Ishikawa (cell line): ENCODE measurements around the gene DPP4.

Experiments used
- CEBPB ChIP-seq: IDR thresholded peaks from 2 replicates; pipeline ENCODE4 v1.6.1; 2012
- CREB1 ChIP-seq: IDR thresholded peaks from 2 replicates; pipeline ENCODE4 v1.6.1; 2012; ENCODE audit warnings: low read depth
- EGR1 ChIP-seq: IDR thresholded peaks from 2 replicates; pipeline ENCODE4 v1.6.1; 2012
- EP300 ChIP-seq: IDR thresholded peaks from 2 replicates; pipeline ENCODE4 v1.6.1; 2012; ENCODE audit warnings: borderline replicate concordance
- FOXM1 ChIP-seq: IDR thresholded peaks from 2 replicates; pipeline ENCODE4 v1.6.1; 2012; ENCODE audit warnings: low read depth, borderline replicate concordance
- MAX ChIP-seq: IDR thresholded peaks from 2 replicates; pipeline ENCODE4 v1.6.1; 2012
- NFIC ChIP-seq: IDR thresholded peaks from 2 replicates; pipeline ENCODE4 v1.6.1; 2012
- RAD21 ChIP-seq: IDR thresholded peaks from 2 replicates; pipeline ENCODE4 v1.6.1; 2012; ENCODE audit warnings: low read depth
- REST ChIP-seq: IDR thresholded peaks from 2 replicates; pipeline ENCODE4 v1.6.1; 2012; ENCODE audit warnings: low read depth, mild to moderate bottlenecking
- TAF1 ChIP-seq: IDR thresholded peaks from 2 replicates; pipeline ENCODE4 v1.6.1; 2012; ENCODE audit warnings: low read depth, mild to moderate bottlenecking
- TCF12 ChIP-seq: IDR thresholded peaks from 2 replicates; pipeline ENCODE4 v1.6.1; 2012; ENCODE audit warnings: low read depth
- TEAD4 ChIP-seq: IDR thresholded peaks from 2 replicates; pipeline ENCODE4 v1.6.1; 2012
- USF1 ChIP-seq: IDR thresholded peaks from 2 replicates; pipeline ENCODE4 v1.6.1; 2012
- YY1 ChIP-seq: IDR thresholded peaks from 2 replicates; pipeline ENCODE4 v1.6.1; 2012; ENCODE audit warnings: low read depth
- ZBTB7A ChIP-seq: IDR thresholded peaks from 2 replicates; pipeline ENCODE4 v1.6.1; 2012; ENCODE audit warnings: low read depth

DPP4 gene

GRCh38 chr2:162072976-162073887 lies 783 bp downstream of the DPP4 start:
- no peak for TF ChIP-seq TCF12
- no peak for TF ChIP-seq FOXM1
- no peak for TF ChIP-seq ZBTB7A
- no peak for TF ChIP-seq MAX
- no peak for TF ChIP-seq EP300
- no peak for TF ChIP-seq USF1
- no peak for TF ChIP-seq TEAD4
- no peak for TF ChIP-seq RAD21
- no peak for TF ChIP-seq REST
- no peak for TF ChIP-seq NFIC
- TF ChIP-seq TAF1: no peak
- TF ChIP-seq CREB1: no peak

- TF ChIP-seq CEBPB: no peak
- TF ChIP-seq ZBTB7A: no peak
- TF ChIP-seq TCF12: no peak
- TF ChIP-seq TAF1: no peak
- no peak for TF ChIP-seq CREB1
- TF ChIP-seq TEAD4: no peak
- TF ChIP-seq RAD21: no peak
- no peak for TF ChIP-seq MAX
- TF ChIP-seq EGR1: no peak
- no peak for TF ChIP-seq USF1
- TF ChIP-seq FOXM1: no peak
- no peak for TF ChIP-seq NFIC
- no peak for TF ChIP-seq EP300
- no peak for TF ChIP-seq YY1
Observed at GRCh38 chr2:162072181-162072702, 1.8 kb downstream of the DPP4 start.

GRCh38 chr2:162071001-162071400 lies 3.0 kb downstream of the DPP4 start:
- TF ChIP-seq EP300 (no peak), CEBPB (no peak), YY1 (no peak), TCF12 (no peak), USF1 (no peak)

- no peak for TF ChIP-seq EGR1
- no peak for TF ChIP-seq TCF12
- TF ChIP-seq NFIC: no peak
- no peak for TF ChIP-seq EP300
- TF ChIP-seq TAF1: no peak
- TF ChIP-seq CEBPB: no peak
- TF ChIP-seq REST: no peak
- TF ChIP-seq CREB1: no peak
- TF ChIP-seq TEAD4: no peak
- no peak for TF ChIP-seq MAX
- no peak for TF ChIP-seq RAD21
- no peak for TF ChIP-seq ZBTB7A
- no peak for TF ChIP-seq USF1
- no peak for TF ChIP-seq FOXM1
- TF ChIP-seq YY1: no peak
Observed at GRCh38 chr2:162070228-162070936, 3.6 kb downstream of the DPP4 start.
